Mesodermal cell (in vitro differentiated cells): ENCODE results near the gene ADAD2. TPM values are rescaled to one million over a fixed set of nuclear protein-coding genes. Genes with fewer than 3 reads are reported as not detected.

ENCODE experiments used
- H3K27ac ChIP-seq: 2 replicates; pipeline ENCODE4 v1.7.0; 2013; ENCODE audit warnings: mild to moderate bottlenecking, low read depth, low read length, moderate library complexity; ENCODE audit not compliant: severe bottlenecking
- H3K36me3 ChIP-seq: 2 replicates; pipeline ENCODE4 v1.7.1; 2013; ENCODE audit warnings: mild to moderate bottlenecking, low read length, moderate library complexity; ENCODE audit not compliant: control insufficient read depth, insufficient read depth
- H3K4me1 ChIP-seq: one replicate; pipeline ENCODE4 v1.7.1; 2013; ENCODE audit warnings: mild to moderate bottlenecking, low read length; ENCODE audit not compliant: insufficient read depth, control insufficient read depth, poor library complexity, severe bottlenecking
- H3K4me3 ChIP-seq: 2 replicates; pipeline ENCODE4 v1.7.0; 2013; ENCODE audit warnings: low read length, control low read depth, mild to moderate bottlenecking; ENCODE audit not compliant: insufficient read depth, poor library complexity, severe bottlenecking; ENCODE audit errors: extremely low read depth
- H3K9me3 ChIP-seq: 2 replicates; pipeline ENCODE4 v1.7.1; 2013; ENCODE audit warnings: mild to moderate bottlenecking, low read length, moderate library complexity; ENCODE audit not compliant: control insufficient read depth
- WGBS, 2 experiments: methylation state at CpG; one replicate each; pipeline ENCODE4 v1.1.5; 2013; ENCODE audit warnings: missing lambda C conversion rate in 2 of 2; ENCODE audit not compliant: insufficient coverage in 2 of 2; 5-methylcytosine and 5-hydroxymethylcytosine counted together
- polyA plus RNA-seq, 2 experiments: library from polyadenylated mRNA; stranded (reverse); fragments of 50-300 nt; gene quantifications; one replicate each; pipeline ENCODE4 v1.2.3, GENCODE V29; 2013

Gene ADAD2
- 0.33 TPM for polyA plus RNA-seq (2013, experiment 1 of 2)
- not detected for polyA plus RNA-seq (2013, experiment 2 of 2)

DNA sequence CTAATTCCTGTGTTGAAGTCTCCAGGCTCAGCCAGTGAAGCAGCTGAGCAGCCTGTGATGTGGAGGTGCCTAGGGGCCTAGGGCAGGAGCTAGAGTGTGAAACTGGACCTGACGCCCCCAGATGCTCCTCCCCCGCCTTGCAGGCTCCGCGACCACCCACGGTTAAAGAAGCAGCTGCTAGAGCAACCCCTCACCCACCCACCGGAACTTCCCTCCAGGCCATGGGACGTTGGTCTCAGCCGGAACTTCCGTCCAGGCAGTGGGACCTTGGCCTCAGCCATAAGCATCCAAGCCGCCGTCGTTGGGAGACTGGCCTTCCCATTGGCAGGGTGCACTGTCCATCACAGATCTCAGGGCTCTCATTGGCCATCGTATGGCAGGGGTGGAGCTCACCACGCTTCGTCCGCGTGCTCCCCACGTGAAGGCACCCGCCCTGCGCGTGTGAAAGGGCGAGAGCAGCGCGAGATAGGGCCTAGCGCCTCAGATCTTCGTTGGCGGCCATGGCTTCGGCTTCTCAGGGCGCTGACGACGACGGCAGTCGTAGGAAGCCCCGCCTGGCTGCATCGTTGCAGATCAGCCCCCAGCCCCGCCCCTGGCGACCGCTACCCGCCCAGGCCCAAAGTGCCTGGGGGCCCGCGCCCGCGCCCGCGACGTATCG is at the start of gene ADAD2:
TSS of gene ADAD2 (plus strand) at position 427 of the 658 bp plus-strand sequence. CDS start at position 501, 74 bp downstream.
- no peak within 1 kb of the TSS for H3K4me3 ChIP-seq
- H3K4me1 ChIP-seq = peaks cover 1% of the 10 kb centered on the region
- no peaks in the 10 kb centered on the region for H3K36me3 ChIP-seq
- 91 to 93% methylated on average over 41 to 47 of the region's 47 CpGs for WGBS, 2 experiments
- no peaks in the 10 kb centered on the region for H3K9me3 ChIP-seq
- H3K27ac ChIP-seq = no peak within 1 kb of the TSS

DNA sequence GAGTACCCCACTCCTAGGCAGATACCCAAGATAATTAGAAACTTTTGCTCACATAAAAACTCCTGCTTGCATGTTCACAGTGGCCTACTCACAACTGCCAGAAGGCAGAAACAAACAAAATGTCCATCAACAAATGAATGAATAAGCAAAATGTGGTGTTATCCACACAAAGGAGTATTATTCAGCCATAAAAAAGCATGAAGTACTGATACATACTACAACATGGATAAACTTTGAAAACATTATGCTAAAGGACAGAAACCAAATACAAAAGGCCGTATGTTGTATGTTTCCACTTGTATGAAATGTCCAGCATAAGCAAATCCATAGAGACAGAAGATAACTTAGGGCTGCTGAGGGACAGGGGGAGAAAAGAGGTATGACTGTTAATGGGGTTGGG is 47.9 kb upstream of the ADAD2 start:
- H3K4me3 ChIP-seq = no peak overlapping the region
- no peak overlapping the region for H3K27ac ChIP-seq
- H3K9me3 ChIP-seq = no peaks in the 10 kb centered on the region
- 100% methylated on average over 1 of the region's 1 CpG; no CpG with 5 or more reads in 1 of the 2 experiments for WGBS, 2 experiments
- peaks cover 7% of the 10 kb centered on the region for H3K36me3 ChIP-seq
- H3K4me1 ChIP-seq = peaks cover 16% of the 10 kb centered on the region

DNA sequence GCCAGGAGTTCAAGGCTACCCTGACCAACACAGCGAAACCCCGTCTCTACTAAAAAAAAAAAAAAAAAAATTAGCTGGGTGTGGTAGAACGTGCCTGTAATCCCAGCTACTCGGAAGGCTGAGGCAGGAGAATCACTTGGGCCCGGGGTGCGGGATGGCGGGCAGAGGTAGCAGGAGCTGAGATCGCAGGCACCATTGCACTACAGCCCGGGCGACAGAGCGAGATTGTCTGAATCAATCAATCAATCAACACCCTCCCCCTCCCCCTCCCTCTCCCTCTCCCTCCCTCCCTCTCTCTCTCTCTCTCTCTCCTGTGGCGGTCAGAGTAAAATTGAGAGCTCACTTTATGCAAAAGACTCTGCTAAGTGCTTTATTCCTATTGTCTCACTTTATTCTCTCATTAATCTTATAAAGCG is 47.2 kb upstream of the ADAD2 start:
- peak overlapping the region; percentile 98 for H3K4me3 ChIP-seq
- no peak overlapping the region for H3K27ac ChIP-seq
- H3K36me3 ChIP-seq = peaks cover 7% of the 10 kb centered on the region
- no peaks in the 10 kb centered on the region for H3K9me3 ChIP-seq
- peaks cover 11% of the 10 kb centered on the region for H3K4me1 ChIP-seq
- 19% methylated on average over 9 of the region's 13 CpGs; no CpG with 5 or more reads in 1 of the 2 experiments for WGBS, 2 experiments

- no peaks in the 10 kb centered on the region for H3K9me3 ChIP-seq
- peak overlapping the region; percentile 80 for H3K27ac ChIP-seq
- H3K4me1 ChIP-seq = peaks cover 6% of the 10 kb centered on the region
- 0 to 4% methylated on average over 10 to 16 of the region's 39 CpGs for WGBS, 2 experiments
- H3K4me3 ChIP-seq = peak overlapping the region; percentile 98
- H3K36me3 ChIP-seq = peaks cover 7% of the 10 kb centered on the region
Observed at GRCh38 chr16:84144209-84144858, 46.6 kb upstream of the ADAD2 start.

DNA sequence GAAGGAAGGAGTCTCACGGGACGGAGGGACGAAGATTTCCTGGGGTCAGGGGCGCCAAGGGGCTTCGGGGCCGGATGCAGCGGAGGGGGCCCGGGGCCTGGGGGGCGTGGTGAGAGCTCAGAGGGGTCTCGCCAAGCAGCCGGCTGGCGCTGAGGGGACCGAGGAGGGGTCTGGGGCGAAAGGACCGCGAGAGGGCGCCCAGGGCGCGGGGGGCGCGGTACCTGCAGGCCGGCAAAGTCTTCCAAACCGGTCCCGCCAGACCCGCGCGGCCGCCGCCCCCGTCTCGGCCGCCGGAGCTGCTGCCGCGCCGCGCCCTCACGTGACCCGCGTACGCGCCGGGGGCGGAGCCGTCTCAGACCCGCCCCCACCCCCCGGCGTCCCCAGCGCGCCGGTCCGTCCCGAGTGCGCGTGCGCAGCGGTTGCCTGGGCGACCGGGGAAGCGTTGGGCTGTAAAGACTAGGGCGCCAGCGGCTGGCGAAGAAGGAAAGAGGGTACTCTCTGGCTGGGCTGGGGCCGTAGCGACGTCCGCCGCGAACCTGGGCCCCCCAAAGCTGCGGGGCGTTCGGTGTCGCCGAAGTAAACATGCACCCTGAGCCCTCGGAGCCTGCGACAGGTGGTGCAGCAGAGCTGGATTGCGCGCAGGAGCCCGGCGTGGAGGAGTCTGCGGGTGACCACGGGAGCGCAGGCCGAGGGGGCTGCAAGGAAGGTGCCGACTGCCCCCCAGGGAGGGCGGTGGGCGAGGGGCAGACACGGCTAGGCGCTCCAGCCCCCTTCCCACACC is 45.9 kb upstream of the ADAD2 start, which contains the start of the genes DNAAF1 and HSDL1:
TSS of gene DNAAF1 (plus strand) at position 450 of the 781 bp plus-strand sequence. CDS start at position 583, 133 bp downstream.
TSS of gene HSDL1 (minus strand) at position 319 of the 781 bp plus-strand sequence. CDS start 13,856 bp downstream, outside the sequence.
- peak within 1 kb of the TSS; percentile 98 for H3K4me3 ChIP-seq
- H3K4me1 ChIP-seq = no peaks in the 10 kb centered on the region
- 0% methylated on average over 27 to 42 of the region's 89 CpGs for WGBS, 2 experiments
- no peaks in the 10 kb centered on the region for H3K9me3 ChIP-seq
- peak within 1 kb of the TSS; percentile 80 for H3K27ac ChIP-seq
- peaks cover 7% of the 10 kb centered on the region for H3K36me3 ChIP-seq

GRCh38 chr16:84150926-84151325 is 40.0 kb upstream of the ADAD2 start:
- H3K9me3 ChIP-seq = no peaks in the 10 kb centered on the region
- 71 to 90% methylated on average over 2 of the region's 3 CpGs for WGBS, 2 experiments
- no peak overlapping the region for H3K27ac ChIP-seq
- H3K4me1 ChIP-seq = no peaks in the 10 kb centered on the region
- H3K4me3 ChIP-seq = no peak overlapping the region
- H3K36me3 ChIP-seq = no peaks in the 10 kb centered on the region

- no peak overlapping the region for H3K4me3 ChIP-seq
- no peaks in the 10 kb centered on the region for H3K4me1 ChIP-seq
- H3K9me3 ChIP-seq = no peaks in the 10 kb centered on the region
- WGBS, 2 experiments = 61 to 75% methylated on average over 7 to 8 of the region's 8 CpGs
- H3K27ac ChIP-seq = no peak overlapping the region
- no peaks in the 10 kb centered on the region for H3K36me3 ChIP-seq
Observed at GRCh38 chr16:84153660-84154214, 37.2 kb upstream of the ADAD2 start.

DNA sequence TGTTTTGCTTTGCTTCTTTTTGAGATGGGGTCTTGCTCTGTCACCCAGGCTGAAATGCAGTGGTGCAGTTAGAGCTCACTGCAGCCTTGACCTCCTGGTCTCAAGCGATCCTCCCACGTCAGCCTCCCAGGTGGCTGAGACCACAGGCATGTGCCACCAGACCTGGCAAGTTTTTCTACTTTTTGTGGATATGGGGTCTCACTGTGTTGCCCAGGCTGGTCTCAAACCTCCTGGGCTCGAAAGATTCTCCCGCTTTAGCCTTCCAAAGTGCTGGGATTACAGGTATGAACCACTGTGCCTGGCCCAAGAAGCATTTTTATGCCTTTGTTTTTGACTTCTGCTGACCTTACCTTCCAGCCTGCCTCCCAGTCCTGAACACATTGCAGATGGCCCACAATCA is 35.7 kb upstream of the ADAD2 start:
- H3K36me3 ChIP-seq = no peaks in the 10 kb centered on the region
- H3K4me1 ChIP-seq = no peaks in the 10 kb centered on the region
- WGBS, 2 experiments = 97 to 100% methylated on average over 4 of the region's 4 CpGs
- H3K9me3 ChIP-seq = no peaks in the 10 kb centered on the region
- no peak overlapping the region for H3K4me3 ChIP-seq
- no peak overlapping the region for H3K27ac ChIP-seq

DNA sequence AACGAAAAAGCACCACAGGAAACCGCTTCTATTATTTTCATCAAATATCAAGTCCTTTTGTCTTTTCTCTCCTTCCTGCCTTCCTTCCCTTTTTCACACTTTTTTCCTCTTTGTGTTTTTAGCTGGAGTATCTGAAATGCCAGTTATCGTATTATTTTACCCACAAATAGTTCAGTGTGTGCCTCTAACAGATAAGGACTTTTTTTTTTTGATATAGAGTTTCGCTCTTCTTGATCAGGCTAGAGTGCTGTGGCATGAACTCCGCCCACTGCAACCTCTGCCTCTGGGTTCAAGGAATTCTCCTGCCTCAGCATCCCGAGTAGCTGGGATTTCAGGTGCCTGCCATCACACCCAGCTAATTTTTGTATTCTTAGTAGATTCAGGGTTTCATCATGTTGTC is 35.2 kb upstream of the ADAD2 start:
- WGBS, 2 experiments = 90% methylated on average over 3 to 5 of the region's 6 CpGs
- no peak overlapping the region for H3K27ac ChIP-seq
- no peaks in the 10 kb centered on the region for H3K4me1 ChIP-seq
- no peaks in the 10 kb centered on the region for H3K9me3 ChIP-seq
- H3K4me3 ChIP-seq = no peak overlapping the region
- no peaks in the 10 kb centered on the region for H3K36me3 ChIP-seq

DNA sequence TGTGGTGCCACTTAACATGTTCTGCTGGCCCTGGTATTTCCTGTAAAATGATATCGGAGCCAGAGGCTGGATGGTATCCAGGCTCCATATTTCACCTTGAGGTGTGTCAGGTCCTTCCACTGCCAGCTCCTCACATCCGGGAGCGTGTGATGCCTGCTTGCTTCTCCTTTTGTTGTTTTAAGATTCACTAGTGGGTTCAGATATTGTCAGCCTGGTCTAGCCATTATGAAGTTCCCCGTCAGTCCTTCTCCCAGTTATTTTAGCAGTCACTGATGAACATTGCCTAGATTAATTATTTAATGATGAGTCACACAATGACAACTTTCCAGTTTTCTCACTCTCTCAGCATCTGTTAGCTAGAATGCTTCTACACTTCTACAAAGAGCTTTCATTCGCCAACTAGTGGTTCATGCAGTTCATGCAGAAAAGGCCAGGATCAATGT is 34.6 kb upstream of the ADAD2 start:
- no peak overlapping the region for H3K27ac ChIP-seq

More for the DNA sequence above, 34.6 kb upstream of the ADAD2 start:
- Histone ChIP-seq H3K4me1 (no peaks in the 10 kb centered on the region), H3K4me3 (no peak overlapping the region), H3K36me3 (no peaks in the 10 kb centered on the region), H3K9me3 (no peaks in the 10 kb centered on the region)
- WGBS, 2 experiments = 91 to 100% methylated on average over 2 to 4 of the region's 5 CpGs
